ENCODE measurements around the gene PLCB3. TPM values are rescaled to one million over a fixed set of nuclear protein-coding genes. Genes with fewer than 3 reads are reported as not detected.

Gene PLCB3
- total RNA-seq, 6 experiments from 2014 or later: 5.4 to 8.0 (median 6.7) TPM

- H3K4me1 ChIP-seq: peaks cover 0 to 15% (median 7%) of the 10 kb centered on the region in 4 donors
- H3K9me3 ChIP-seq: no peaks in the 10 kb centered on the region
- WGBS (ENCODE audit: insufficient coverage, low coverage, low lambda C conversion rate, missing lambda C conversion rate): 3% methylated on average over 22 of the region's 32 CpGs
- TF ChIP-seq CTCF (IDR thresholded peaks at IDR 0.05): peak in 2 of 4 donors; percentile 13 to 18
- TF ChIP-seq POLR2A (IDR thresholded peaks at IDR 0.05): no peak
- no peaks in the 10 kb centered on the region for H3K27me3 ChIP-seq
- intact Hi-C loops (cut with DNase I): no loop called here
- peak overlapping the region; percentile 86 to 94 (median 93) for H3K4me3 ChIP-seq
- DNase-seq: peak in 1 of 3 donors; percentile 71
- H3K27ac ChIP-seq: peak overlapping the region; percentile 92 to 99 (median 97)
- H3K36me3 ChIP-seq: peaks cover 0 to 22% (median 10%) of the 10 kb centered on the region in 4 donors
- ATAC-seq: peak; percentile 0 to 6 (median 4)
Measured at GRCh38 chr11:64316672-64317324, 65.5 kb downstream of the PLCB3 start.

- WGBS (ENCODE audit: insufficient coverage, low coverage, low lambda C conversion rate, missing lambda C conversion rate): 0% methylated on average over 12 of the region's 43 CpGs
- DNase-seq (peak; percentile 95 to 99 (median 98)), ATAC-seq (peak; percentile 78 to 85 (median 82))
- H3K27ac ChIP-seq: peak within 1 kb of the TSS; percentile 92 to 99 (median 97)
- no peaks in the 10 kb centered on the region for H3K9me3 ChIP-seq
- H3K27me3 ChIP-seq: no peaks in the 10 kb centered on the region
- H3K4me1 ChIP-seq: peaks cover 0 to 15% (median 7%) of the 10 kb centered on the region in 4 donors
- H3K36me3 ChIP-seq: peaks cover 0 to 22% (median 10%) of the 10 kb centered on the region in 4 donors
- TF ChIP-seq CTCF (IDR thresholded peaks at IDR 0.05) (no peak), POLR2A (IDR thresholded peaks at IDR 0.05) (peak; percentile 74)
- intact Hi-C loops (cut with DNase I): no loop called here
- H3K4me3 ChIP-seq: peak within 1 kb of the TSS; percentile 86 to 94 (median 93)
Measured at GRCh38 chr11:64317325-64317960, 66.1 kb downstream of the PLCB3 start, which contains the start of gene TRMT112. Gene TRMT112, minus strand, starts transcription at chr11:64317559. Its CDS starts 33 bp downstream, at chr11:64317526.

GRCh38 chr11:64317961-64318765, 66.8 kb downstream of the PLCB3 start, which contains the start of gene PRDX5:
Gene PRDX5, plus strand, starts transcription at chr11:64318121. Its CDS starts 95 bp downstream, at chr11:64318216.
- ATAC-seq: peak; percentile 82 to 89 (median 86)
- peak; percentile 97 to 98 (median 98) for DNase-seq
- H3K4me3 ChIP-seq: peak within 1 kb of the TSS; percentile 86 to 94 (median 93)
- H3K36me3 ChIP-seq: peaks cover 0 to 22% (median 10%) of the 10 kb centered on the region in 4 donors
- TF ChIP-seq POLR2A (IDR thresholded peaks at IDR 0.05): peak; percentile 91
- peak; percentile 25 to 50 (median 36) for TF ChIP-seq CTCF (IDR thresholded peaks at IDR 0.05)
- WGBS (ENCODE audit: insufficient coverage, low coverage, low lambda C conversion rate, missing lambda C conversion rate): 0% methylated on average over 19 of the region's 61 CpGs
- peak within 1 kb of the TSS; percentile 92 to 99 (median 97) for H3K27ac ChIP-seq
- no peaks in the 10 kb centered on the region for H3K9me3 ChIP-seq
- H3K27me3 ChIP-seq: no peaks in the 10 kb centered on the region
- intact Hi-C loops (cut with DNase I): no loop called here
- peaks cover 0 to 15% (median 7%) of the 10 kb centered on the region in 4 donors for H3K4me1 ChIP-seq

Small RNAs within 50 kb of the gene (small RNA-seq; reads per million reads assigned to genes)
- 0 reads per million in 2 experiments for gene RF00019

Other genes with a start within 250 kb of the PLCB3 start
- under 1 TPM in 1 of 6 experiments, not detected in 5; 0.12 TPM for gene FLRT1, start 215.6 kb upstream of the PLCB3 start, total RNA-seq
- 100 to 1,000 TPM in 1 of 6 experiments, 10 to 100 TPM in 5; 12.3 to 219 (median 27.8) TPM for gene MACROD1, start 85.4 kb upstream of the PLCB3 start, total RNA-seq
- 100 to 1,000 TPM in 1 of 6 experiments, 10 to 100 TPM in 5; 27.6 to 110 (median 59.4) TPM for gene STIP1, start 65.4 kb upstream of the PLCB3 start, total RNA-seq
- gene FERMT3, start 44.8 kb upstream of the PLCB3 start, total RNA-seq: 10 to 100 TPM in 1 of 6 experiments, 1 to 10 TPM in 5; 5.1 to 17.3 (median 8.1) TPM
- gene TRPT1, start 25.3 kb upstream of the PLCB3 start, total RNA-seq: 10 to 100 TPM; 13.5 to 29.6 (median 18.9) TPM
- 10 to 100 TPM; 23.2 to 46.7 (median 32.1) TPM for gene NUDT22, start 25.3 kb upstream of the PLCB3 start, total RNA-seq
- 10 to 100 TPM; 14.6 to 27.6 (median 21.4) TPM for gene DNAJC4, start 21.0 kb upstream of the PLCB3 start, total RNA-seq
- 10 to 100 TPM in 5 of 6 experiments, 1 to 10 TPM in 1; 7.5 to 33.2 (median 16.6) TPM for gene VEGFB, start 16.9 kb upstream of the PLCB3 start, total RNA-seq
- gene FKBP2, start 10.4 kb upstream of the PLCB3 start, total RNA-seq: 100 to 1,000 TPM in 1 of 6 experiments, 10 to 100 TPM in 5; 49.4 to 108 (median 66.7) TPM
- 10 to 100 TPM; 34.1 to 90.3 (median 49.7) TPM for gene PPP1R14B, start 4.6 kb upstream of the PLCB3 start, total RNA-seq
- 10 to 100 TPM; 22.0 to 53.8 (median 26.0) TPM for gene BAD, start 33.1 kb downstream of the PLCB3 start, total RNA-seq
- gene GPR137, start 34.3 kb downstream of the PLCB3 start, total RNA-seq: 10 to 100 TPM; 13.0 to 21.9 (median 17.8) TPM
- not detected for gene KCNK4, start 39.8 kb downstream of the PLCB3 start, total RNA-seq
- gene CATSPERZ, start 48.8 kb downstream of the PLCB3 start, total RNA-seq: not detected
- 10 to 100 TPM; 28.5 to 82.6 (median 47.7) TPM for gene ESRRA, start 54.0 kb downstream of the PLCB3 start, total RNA-seq
- 100 to 1,000 TPM in 2 of 6 experiments, 10 to 100 TPM in 4; 58.0 to 122 (median 85.3) TPM for gene TRMT112, start 66.0 kb downstream of the PLCB3 start, total RNA-seq
- 100 to 1,000 TPM in 2 of 6 experiments, 10 to 100 TPM in 4; 84.0 to 172 (median 89.3) TPM for gene PRDX5, start 66.6 kb downstream of the PLCB3 start, total RNA-seq
- gene CCDC88B, start 88.7 kb downstream of the PLCB3 start, total RNA-seq: 10 to 100 TPM in 1 of 6 experiments, 1 to 10 TPM in 5; 2.4 to 10.6 (median 4.9) TPM
- 10 to 100 TPM in 3 of 6 experiments, 1 to 10 TPM in 3; 6.6 to 17.9 (median 10.3) TPM for gene RPS6KA4, start 107.6 kb downstream of the PLCB3 start, total RNA-seq

All from right lobe of liver (tissue), 6 donors.